ENCODE data around the gene SLBP. TPM values are rescaled to one million over a fixed set of nuclear protein-coding genes. Genes with fewer than 3 reads are reported as not detected.
"Not testable (repeated sequence)": the region's sequence is repeated elsewhere in the genome, so short reads cannot be mapped to it uniquely, and the experiment has no call there.

The SLBP gene
- total RNA-seq, 1 donor from 2014 or later: 13.7 TPM

- DNase-seq (ENCODE audit: missing footprints) (no peak), ATAC-seq (no peak)
- intact Hi-C loops (cut with DNase I): no loop called here
These were observed 4.2 kb upstream of the SLBP start for GRCh38 chr4:1716065-1716945.

DNA sequence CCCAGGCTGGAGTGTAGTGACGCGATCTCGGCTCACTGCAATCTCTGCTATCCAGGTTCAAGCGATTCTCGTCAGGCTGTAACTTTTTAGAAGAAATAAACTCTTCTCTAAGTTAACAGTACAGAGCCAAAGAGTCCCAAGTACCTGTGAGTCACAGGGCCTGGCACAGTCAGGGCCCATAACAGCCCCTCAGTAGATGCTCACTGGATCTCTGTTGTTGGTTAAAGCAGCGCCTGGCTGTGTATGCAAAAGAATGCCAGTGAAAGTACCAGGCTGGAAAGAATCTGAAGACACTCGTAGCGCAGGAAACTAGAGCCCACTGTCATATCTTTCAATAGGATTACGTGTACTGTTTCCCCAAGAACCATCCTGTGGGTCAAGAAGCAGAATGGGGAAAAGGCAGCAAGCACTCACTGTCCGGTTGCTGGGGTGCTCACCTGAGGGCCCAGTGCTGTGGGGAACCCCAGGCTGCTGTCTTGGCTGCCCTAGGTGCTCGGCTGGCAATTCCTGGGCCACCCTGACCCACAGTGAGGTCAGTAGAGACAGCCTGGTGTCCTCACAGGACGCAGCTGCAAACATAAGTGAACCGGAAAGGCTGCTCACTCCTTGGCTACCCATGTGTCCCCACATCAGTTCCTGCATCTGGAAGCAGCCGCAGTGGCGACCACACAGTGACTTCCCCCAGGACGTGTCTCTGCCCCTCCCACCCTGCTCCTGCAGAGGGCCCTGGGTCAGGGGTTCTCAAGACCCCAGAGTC lies 3.1 kb upstream of the SLBP start:
- ATAC-seq (no peak), DNase-seq (ENCODE audit: missing footprints) (no peak)
- intact Hi-C loops (cut with DNase I): no loop called here

GRCh38 chr4:1714303-1715001 lies 2.3 kb upstream of the SLBP start:
- no peak for ATAC-seq
- DNase-seq (ENCODE audit: missing footprints): no peak
- intact Hi-C loops (cut with DNase I): no loop called here

GRCh38 chr4:1713003-1713851 lies 1.1 kb upstream of the SLBP start:
- ATAC-seq: no peak
- intact Hi-C loops (cut with DNase I): no loop called here
- no peak for DNase-seq (ENCODE audit: missing footprints)

DNA sequence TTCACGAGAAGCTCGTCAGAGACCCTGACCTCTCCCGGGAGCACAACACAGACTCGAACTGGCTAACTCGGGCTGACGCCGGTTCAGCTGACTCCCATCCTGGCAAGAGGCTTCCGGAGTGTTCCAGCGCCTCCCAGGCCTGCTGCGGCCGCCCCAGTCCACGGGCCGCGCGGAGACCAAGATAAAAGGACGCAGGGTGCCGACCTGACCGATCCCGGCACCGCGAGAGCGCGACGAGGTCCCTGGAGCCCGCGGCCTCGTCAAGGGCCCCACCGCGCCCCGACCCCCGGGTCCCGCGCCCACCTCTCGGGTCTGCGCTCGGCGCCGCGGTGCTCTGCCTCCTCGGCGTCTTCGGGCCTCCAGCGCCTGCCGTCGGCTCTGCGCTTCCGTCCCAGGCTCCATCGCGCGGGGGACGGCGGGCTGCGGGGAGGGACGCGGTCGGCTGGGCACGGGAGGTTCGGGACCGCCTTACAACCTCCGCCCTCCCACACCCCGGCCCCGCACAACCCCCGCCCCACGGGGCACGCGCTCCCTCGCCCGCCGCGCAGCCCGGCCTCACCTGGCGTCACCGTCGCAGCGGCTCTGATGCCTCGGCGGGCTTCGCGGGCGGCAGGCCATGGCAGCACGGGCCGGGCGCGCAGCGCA lies 426 bp downstream of the SLBP start:
- DNase-seq (ENCODE audit: missing footprints): peak; percentile 75
- peak; percentile 25 for ATAC-seq
- intact Hi-C loops (cut with DNase I): no loop called here

DNA sequence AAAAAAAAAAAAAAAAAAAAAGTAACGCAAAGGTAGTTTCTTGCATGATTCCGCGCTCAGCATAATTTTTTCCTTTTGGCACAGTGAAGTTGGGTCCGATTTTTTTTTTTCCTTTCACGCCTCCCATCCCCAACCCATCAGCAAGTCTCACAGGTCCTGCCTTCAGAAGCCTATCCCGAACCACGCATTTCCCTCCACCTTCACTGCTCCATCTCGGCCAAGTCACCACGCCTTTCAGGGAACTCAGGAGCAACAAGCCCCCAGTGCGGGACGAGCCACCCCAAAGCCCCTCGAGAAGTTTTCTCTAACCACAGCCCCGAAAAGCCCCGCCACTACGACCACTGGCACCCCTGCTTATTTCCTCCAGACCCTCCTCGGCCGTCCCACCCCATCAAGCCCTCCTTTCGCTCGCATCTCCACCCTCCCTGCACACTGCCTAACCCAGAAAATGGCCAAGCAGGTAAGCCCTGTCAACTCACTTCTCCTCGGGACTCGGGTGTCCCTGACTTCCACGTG lies 1.0 kb downstream of the SLBP start:
- DNase-seq (ENCODE audit: missing footprints) (no peak), ATAC-seq (no peak)
- intact Hi-C loops (cut with DNase I): no loop called here

DNA sequence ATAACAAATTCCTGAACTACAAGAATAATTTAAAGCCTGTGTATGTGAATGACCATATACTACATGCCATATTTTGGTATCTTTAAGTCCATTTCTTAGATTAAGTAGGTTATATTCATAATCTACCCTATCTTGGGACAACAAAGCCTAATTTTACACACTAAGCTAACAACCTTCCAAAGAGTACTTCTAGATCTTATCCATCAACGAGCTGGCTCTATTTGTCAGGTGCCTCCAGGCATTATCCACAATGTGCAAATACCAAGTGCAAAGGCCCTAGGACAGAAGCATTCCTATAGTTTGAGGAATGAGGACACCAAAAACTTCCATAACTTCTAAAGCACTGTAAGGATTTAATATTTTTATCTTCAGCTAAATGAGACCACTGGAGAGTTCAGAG lies 3.5 kb downstream of the SLBP start:
- ATAC-seq (no peak), DNase-seq (ENCODE audit: missing footprints) (no peak)
- intact Hi-C loops (cut with DNase I): no loop called here

DNA sequence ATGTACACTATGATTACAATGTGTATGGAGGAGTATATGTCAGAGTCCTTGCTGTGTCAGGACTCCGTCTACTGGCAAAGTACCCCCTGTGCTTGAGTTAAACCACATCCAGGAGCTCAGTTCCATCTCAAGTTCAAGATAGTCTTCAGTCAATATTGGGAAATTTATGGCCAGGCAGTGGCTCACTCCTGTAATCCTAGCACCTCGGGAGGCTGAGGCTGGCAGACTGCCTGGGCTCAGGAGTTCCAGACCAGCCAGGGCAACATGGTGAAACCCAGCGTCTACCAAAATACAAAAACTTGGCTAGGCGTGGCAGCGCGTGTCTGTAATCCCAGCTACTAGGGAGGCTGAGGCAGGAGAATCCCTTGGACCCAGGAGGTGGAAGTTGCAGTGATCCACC lies 5.8 kb downstream of the SLBP start:
- DNase-seq (ENCODE audit: missing footprints) (no peak), ATAC-seq (no peak)
- intact Hi-C loops (cut with DNase I): no loop called here

GRCh38 chr4:1705732-1706131 lies 6.4 kb downstream of the SLBP start:
- intact Hi-C loops (cut with DNase I): no loop called here
- DNase-seq (ENCODE audit: missing footprints) (no peak), ATAC-seq (no peak)

GRCh38 chr4:1703867-1704266 lies 8.3 kb downstream of the SLBP start:
- DNase-seq (ENCODE audit: missing footprints) (no peak), ATAC-seq (no peak)
- intact Hi-C loops (cut with DNase I): no loop called here

DNA sequence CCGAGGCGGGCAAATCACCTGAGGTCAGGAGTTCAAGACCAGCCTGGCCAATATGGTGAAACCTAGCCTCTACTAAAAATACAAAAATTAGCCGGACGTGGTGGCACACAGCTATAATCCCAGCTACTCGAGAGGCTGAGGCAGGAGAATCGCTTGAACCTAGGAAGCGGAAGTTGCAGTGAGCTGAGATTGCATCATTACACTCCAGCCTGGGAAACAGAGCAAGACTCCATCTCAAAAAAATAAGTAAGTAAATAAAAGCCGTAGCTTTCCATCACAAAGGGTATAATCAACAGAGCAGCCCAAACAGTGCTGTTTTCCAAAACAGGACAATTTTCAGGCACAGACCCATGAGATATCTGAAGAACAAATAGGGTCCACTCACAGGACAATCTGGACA lies 10.4 kb downstream of the SLBP start:
- DNase-seq (ENCODE audit: missing footprints); ATAC-seq; intact Hi-C loops (cut with DNase I): not testable (repeated sequence)

DNA sequence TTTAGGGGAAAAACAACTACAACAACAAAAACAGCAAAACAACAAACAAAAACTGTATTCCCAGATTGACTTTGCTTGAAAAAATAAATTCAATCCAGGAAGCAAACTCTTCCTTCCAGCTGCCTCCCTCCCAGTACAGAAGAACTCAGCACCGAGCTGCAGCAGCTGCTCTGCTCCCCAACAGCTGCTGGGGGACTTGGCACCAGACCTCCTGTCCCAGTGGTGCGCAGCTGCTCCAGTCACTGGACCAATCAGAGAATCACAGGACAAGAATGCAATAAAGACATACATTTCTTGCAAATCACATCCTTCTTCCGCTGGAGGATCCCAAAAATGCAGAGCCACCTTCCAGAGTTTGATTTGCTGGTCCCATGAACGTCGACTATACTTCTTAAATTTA lies 16.2 kb downstream of the SLBP start:
- intact Hi-C loops (cut with DNase I): loop anchor here (2.0 kb wide), 1 partner anchor 31 kb away; no protein-coding TSS in a partner anchor
- DNase-seq (ENCODE audit: missing footprints) (no peak), ATAC-seq (peak; percentile 43)

GRCh38 chr4:1693131-1693896 lies 18.8 kb downstream of the SLBP start:
- DNase-seq (ENCODE audit: missing footprints): peak; percentile 80
- peak; percentile 70 for ATAC-seq

GRCh38 chr4:1691737-1692373 lies 20.3 kb downstream of the SLBP start:
- ATAC-seq (no peak), DNase-seq (ENCODE audit: missing footprints) (no peak)
- intact Hi-C loops (cut with DNase I): no loop called here

More at GRCh38 chr4:1693131-1693896, 18.8 kb downstream of the SLBP start:
- intact Hi-C loops (cut with DNase I): no loop called here

DNA sequence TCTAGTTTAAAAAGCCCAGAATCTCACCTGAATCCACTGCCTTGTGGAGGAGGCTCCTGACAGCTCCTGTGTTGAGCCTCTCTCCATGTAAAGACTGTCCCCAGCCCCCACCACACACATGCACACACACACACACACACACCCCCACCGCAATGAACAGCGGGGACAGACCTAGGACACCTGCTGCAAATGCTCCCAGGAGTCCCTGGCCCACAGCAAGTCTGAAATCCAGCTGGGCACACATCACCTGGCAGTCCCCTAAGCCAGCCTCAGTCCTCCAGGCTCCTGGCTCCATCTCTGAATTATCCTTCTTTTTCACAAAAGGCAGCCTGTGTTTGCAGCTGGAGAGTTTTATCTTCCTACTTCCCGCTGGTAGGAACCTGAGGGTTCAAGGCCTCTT lies 21.4 kb downstream of the SLBP start:
- peak; percentile 11 for DNase-seq (ENCODE audit: missing footprints)
- no peak for ATAC-seq
- intact Hi-C loops (cut with DNase I): no loop called here

DNA sequence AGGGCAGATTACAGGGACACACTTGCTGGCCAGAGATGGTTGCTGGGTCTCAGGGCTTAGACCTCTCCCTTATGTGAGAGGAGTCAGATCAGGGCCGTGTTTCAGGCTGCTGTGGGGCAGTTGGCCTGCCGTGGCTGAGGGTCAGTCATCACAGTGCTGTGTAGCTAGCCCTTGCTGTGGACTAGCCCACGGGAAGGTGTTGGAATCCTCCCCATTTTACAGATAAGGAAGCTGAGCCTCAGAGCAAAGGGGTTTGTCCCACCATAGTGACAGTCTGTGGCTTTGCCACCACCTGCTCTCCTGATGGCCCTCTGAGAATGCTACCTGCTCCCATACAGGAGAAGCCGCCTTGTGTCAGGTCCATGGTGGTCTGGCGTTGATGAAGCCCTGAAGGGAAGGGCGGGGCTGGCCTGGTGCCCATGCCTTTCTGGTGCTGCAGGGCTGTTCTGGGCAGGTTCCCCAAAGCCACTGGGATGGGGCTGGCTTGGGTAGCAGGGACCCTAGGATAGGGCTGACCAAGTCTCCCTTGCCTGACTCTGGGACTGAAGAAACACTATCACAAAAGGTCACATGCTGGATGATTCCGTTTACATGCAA lies 25.6 kb downstream of the SLBP start:
- intact Hi-C loops (cut with DNase I): no loop called here
- no peak for ATAC-seq

More for the DNA sequence above, 25.6 kb downstream of the SLBP start:
- peak; percentile 30 for DNase-seq (ENCODE audit: missing footprints)
